Measurements from ENCODE around the gene H2BW2.

- no peak for TF ChIP-seq POU6F1 (CRISPR knock-in tag; IDR thresholded peaks at IDR 0.05; ENCODE audit: borderline replicate concordance, low read depth)
- no peak for TF ChIP-seq ISL1 (CRISPR knock-in tag; IDR thresholded peaks at IDR 0.05)
- no peak for TF ChIP-seq CREB5 (CRISPR knock-in tag; IDR thresholded peaks at IDR 0.05; ENCODE audit: low read depth)
- TF ChIP-seq ZC3H10 (CRISPR knock-in tag; IDR thresholded peaks at IDR 0.05), result no peak
- TF ChIP-seq TSHZ2 (CRISPR knock-in tag; IDR thresholded peaks at IDR 0.05), result no peak
- TF ChIP-seq ZFP30 (CRISPR knock-in tag; IDR thresholded peaks at IDR 0.05), result no peak
- no peak for TF ChIP-seq PATZ1 (CRISPR knock-in tag; IDR thresholded peaks at IDR 0.05; ENCODE audit: borderline replicate concordance)
- no peak for TF ChIP-seq ZFP3 (CRISPR knock-in tag; IDR thresholded peaks at IDR 0.05)
- no peak for TF ChIP-seq CSRNP3 (CRISPR knock-in tag; IDR thresholded peaks at IDR 0.05)
Measured at GRCh38 chrX:104047171-104047570, 7.4 kb downstream of the H2BW2 start.

All from SK-N-SH treated with all-trans-retinoic acid at 6 μM for 48 hours (cell line).